Panc1 (cell line): ENCODE data around the gene FUT3. TPM values are rescaled to one million over a fixed set of nuclear protein-coding genes. Genes with fewer than 3 reads are reported as not detected.

ENCODE experiments used
- ATAC-seq: fragments of 200-7000 bp; cut with Tn5 transposase; 2 replicates; pipeline ENCODE4 v1.9.1; 2020; ENCODE audit warnings: mild to moderate bottlenecking, moderate library complexity
- BruUV-seq: library from RNA; stranded (reverse); fragments of 400-500 nt; replicated peaks from 2 replicates; lab custom pipeline; 2021; lab: Mats Ljungman, UMichigan
- CTCF ChIA-PET: fragments of 300-600 bp; sonication (Branson Sonifier 250); formaldehyde crosslinking; loops from one replicate; lab custom pipeline; 2022; ENCODE audit warnings: antibody characterized with exemption; lab: Charles Lee
- POLR2A ChIA-PET: fragments of 300-600 bp; sonication (Branson Sonifier 250); formaldehyde crosslinking; loops from one replicate; lab custom pipeline; 2022; ENCODE audit warnings: antibody characterized with exemption; lab: Charles Lee
- DNase-seq: peaks from one replicate; pipeline ENCODE4 v3.0.0-alpha.2; 2010; ENCODE audit warnings: low read depth, low spot score
- H3K27ac ChIP-seq: 2 replicates; pipeline ENCODE4 v1.5.1; 2011; ENCODE audit warnings: mild to moderate bottlenecking, low read length, inconsistent platforms
- H3K27me3 ChIP-seq: fragments of 200-500 bp; sonication (Bioruptor generic); 2 replicates; pipeline ENCODE4 v1.6.0; 2014; ENCODE audit warnings: low read length, inconsistent platforms; ENCODE audit not compliant: control insufficient read depth, insufficient read depth
- H3K36me3 ChIP-seq: fragments of 200-500 bp; sonication (Bioruptor generic); 2 replicates; pipeline ENCODE4 v1.5.1; 2014; ENCODE audit warnings: inconsistent platforms, mild to moderate bottlenecking, low read length, moderate library complexity; ENCODE audit not compliant: control insufficient read depth, insufficient read depth
- H3K4me1 ChIP-seq: 2 replicates; pipeline ENCODE4 v1.5.1; 2011; ENCODE audit warnings: inconsistent platforms, mild to moderate bottlenecking, low read length, moderate library complexity; ENCODE audit not compliant: control insufficient read depth, insufficient read depth
- H3K4me3 ChIP-seq, 2 experiments: 2 replicates each; pipeline ENCODE4 v1.5.1; 2011 to 2012; ENCODE audit warnings: low read depth in 2 of 2, low read length in 2 of 2, mild to moderate bottlenecking in 2 of 2, inconsistent platforms in 1 of 2, moderate library complexity in 1 of 2
- H3K9me3 ChIP-seq: fragments of 200-500 bp; sonication (Bioruptor generic); 2 replicates; pipeline ENCODE4 v1.5.1; 2014; ENCODE audit warnings: low read depth, mild to moderate bottlenecking, inconsistent platforms, low read length, moderate library complexity; ENCODE audit not compliant: control insufficient read depth, insufficient read depth
- CTCF ChIP-seq: fragments of 450-650 bp; IDR thresholded peaks from 2 replicates; pipeline ENCODE4 v1.5.1; 2017; ENCODE audit warnings: mild to moderate bottlenecking
- POLR2AphosphoS5 ChIP-seq: IDR thresholded peaks from 2 replicates; pipeline ENCODE4 v1.6.1; 2012; ENCODE audit warnings: mild to moderate bottlenecking, low read depth, low read length, moderate library complexity
- SIN3A ChIP-seq: IDR thresholded peaks from 2 replicates; pipeline ENCODE4 v1.6.1; 2012; ENCODE audit warnings: low read depth, mild to moderate bottlenecking, low read length, moderate library complexity, borderline replicate concordance; ENCODE audit not compliant: insufficient read depth
- TCF7L2 ChIP-seq: IDR thresholded peaks from 2 replicates; pipeline ENCODE4 v1.6.1; 2011; ENCODE audit warnings: mild to moderate bottlenecking, low read depth, low read length, inconsistent platforms
- in situ Hi-C: cut with HindIII; loops from 2 replicates; pipeline ENCODE4 v1.10.0; 2016; ENCODE audit warnings: low sequenced_read_pairs, low pct_unique_long_range_greater_than_20kb
- intact Hi-C: fragments of 100-400 bp; cut with micrococcal nuclease; formaldehyde crosslinking; loops from one replicate; pipeline ENCODE4 v1.10.0; 2022; ENCODE audit not compliant: unreplicated experiment
- total RNA-seq: library from RNA; stranded (reverse); gene quantifications from one replicate; pipeline ENCODE4 v1.2.1, GENCODE V29; 2021; ENCODE audit not compliant: unreplicated experiment
- TF ChIP-seq, protein P1 (sequence below), 2 experiments: IDR thresholded peaks; 2 replicates each; pipeline ENCODE4 v1.6.1; 2011 to 2012; ENCODE audit warnings: low read depth in 2 of 2, control low read depth in 1 of 2, low read length in 1 of 2, mild to moderate bottlenecking in 1 of 2, moderate library complexity in 1 of 2; ENCODE audit not compliant: insufficient read depth in 1 of 2

FUT3 gene
- total RNA-seq, 1 experiment from 2014 or later, result 0.36 TPM

DNA sequence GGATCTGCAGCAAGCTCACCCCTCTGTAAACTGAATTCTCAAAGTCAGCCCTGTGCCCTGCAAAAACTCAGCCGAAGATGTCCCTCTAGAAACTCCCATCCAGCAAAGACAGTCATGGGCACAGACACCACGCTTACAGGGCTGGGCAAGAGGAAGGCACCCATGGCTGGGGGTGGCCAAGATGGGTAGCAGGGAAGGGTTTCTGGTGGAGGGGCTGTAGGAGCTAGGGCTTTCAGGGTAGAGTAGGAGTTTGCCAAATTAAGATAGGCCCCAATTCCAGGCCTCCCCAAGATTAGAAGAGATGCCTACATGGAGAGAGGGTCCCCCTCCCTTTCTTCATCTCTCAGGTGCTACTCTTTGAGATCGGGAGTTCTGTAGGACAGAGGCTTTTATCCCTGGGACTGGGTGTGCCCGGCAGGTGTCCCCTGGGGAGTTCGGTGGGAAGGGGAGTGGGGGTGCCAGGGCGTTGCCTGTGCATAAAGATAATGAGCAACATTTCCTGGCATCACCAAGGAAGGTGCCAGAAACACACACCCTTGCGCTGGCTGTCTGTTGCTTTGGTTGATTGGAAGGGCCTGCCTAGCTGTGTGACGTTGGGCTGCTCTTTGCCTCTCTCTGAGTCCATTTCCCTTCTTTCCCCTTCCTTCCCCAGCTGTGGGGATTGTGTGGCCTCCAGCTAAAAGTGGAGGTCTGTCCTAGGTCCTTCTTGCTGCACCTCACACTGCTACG lies 37.0 kb downstream of the FUT3 start:
- no peaks in the 10 kb centered on the region for H3K36me3 ChIP-seq
- ChIA-PET POLR2A (no interaction called here), CTCF (no interaction called here)
- intact Hi-C loops (no loop called here), in situ Hi-C loops (no loop called here)
- H3K4me1 ChIP-seq, result no peaks in the 10 kb centered on the region
- DNase-seq (no peak), ATAC-seq (no peak)
- no TSS peak for BruUV-seq
- no peaks in the 10 kb centered on the region for H3K9me3 ChIP-seq
- H3K27ac ChIP-seq, result no peak overlapping the region
- no peak for TF ChIP-seq POLR2AphosphoS5
- TF ChIP-seq, protein P1, sequence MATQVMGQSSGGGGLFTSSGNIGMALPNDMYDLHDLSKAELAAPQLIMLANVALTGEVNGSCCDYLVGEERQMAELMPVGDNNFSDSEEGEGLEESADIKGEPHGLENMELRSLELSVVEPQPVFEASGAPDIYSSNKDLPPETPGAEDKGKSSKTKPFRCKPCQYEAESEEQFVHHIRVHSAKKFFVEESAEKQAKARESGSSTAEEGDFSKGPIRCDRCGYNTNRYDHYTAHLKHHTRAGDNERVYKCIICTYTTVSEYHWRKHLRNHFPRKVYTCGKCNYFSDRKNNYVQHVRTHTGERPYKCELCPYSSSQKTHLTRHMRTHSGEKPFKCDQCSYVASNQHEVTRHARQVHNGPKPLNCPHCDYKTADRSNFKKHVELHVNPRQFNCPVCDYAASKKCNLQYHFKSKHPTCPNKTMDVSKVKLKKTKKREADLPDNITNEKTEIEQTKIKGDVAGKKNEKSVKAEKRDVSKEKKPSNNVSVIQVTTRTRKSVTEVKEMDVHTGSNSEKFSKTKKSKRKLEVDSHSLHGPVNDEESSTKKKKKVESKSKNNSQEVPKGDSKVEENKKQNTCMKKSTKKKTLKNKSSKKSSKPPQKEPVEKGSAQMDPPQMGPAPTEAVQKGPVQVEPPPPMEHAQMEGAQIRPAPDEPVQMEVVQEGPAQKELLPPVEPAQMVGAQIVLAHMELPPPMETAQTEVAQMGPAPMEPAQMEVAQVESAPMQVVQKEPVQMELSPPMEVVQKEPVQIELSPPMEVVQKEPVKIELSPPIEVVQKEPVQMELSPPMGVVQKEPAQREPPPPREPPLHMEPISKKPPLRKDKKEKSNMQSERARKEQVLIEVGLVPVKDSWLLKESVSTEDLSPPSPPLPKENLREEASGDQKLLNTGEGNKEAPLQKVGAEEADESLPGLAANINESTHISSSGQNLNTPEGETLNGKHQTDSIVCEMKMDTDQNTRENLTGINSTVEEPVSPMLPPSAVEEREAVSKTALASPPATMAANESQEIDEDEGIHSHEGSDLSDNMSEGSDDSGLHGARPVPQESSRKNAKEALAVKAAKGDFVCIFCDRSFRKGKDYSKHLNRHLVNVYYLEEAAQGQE (IDR thresholded peaks at IDR 0.05; ENCODE audit: insufficient read depth in 1 of 2, low read depth in 2 of 2, low read length in 1 of 2), result no peak
- TF ChIP-seq CTCF, result no peak
- TF ChIP-seq TCF7L2, result no peak
- no peak for TF ChIP-seq SIN3A
- H3K4me3 ChIP-seq, result no peak overlapping the region
- H3K27me3 ChIP-seq, result no peaks in the 10 kb centered on the region

GRCh38 chr19:5811117-5811516 lies 40.1 kb downstream of the FUT3 start:
- BruUV-seq, result no TSS peak

More at GRCh38 chr19:5811117-5811516, 40.1 kb downstream of the FUT3 start:
- intact Hi-C loops (no loop called here), in situ Hi-C loops (no loop called here)
- CTCF ChIA-PET, result no interaction called here
- no peaks in the 10 kb centered on the region for H3K9me3 ChIP-seq
- TF ChIP-seq, protein P1 (IDR thresholded peaks at IDR 0.05; ENCODE audit: insufficient read depth in 1 of 2, low read depth in 2 of 2, low read length in 1 of 2), result no peak
- TF ChIP-seq CTCF, result no peak
- no peak for TF ChIP-seq SIN3A
- TF ChIP-seq POLR2AphosphoS5, result no peak
- TF ChIP-seq TCF7L2, result no peak
- H3K4me3 ChIP-seq, result no peak overlapping the region
- POLR2A ChIA-PET, result no interaction called here
- no peaks in the 10 kb centered on the region for H3K4me1 ChIP-seq
- ATAC-seq (no peak), DNase-seq (no peak)
- no peaks in the 10 kb centered on the region for H3K36me3 ChIP-seq
- no peaks in the 10 kb centered on the region for H3K27me3 ChIP-seq
- H3K27ac ChIP-seq, result no peak overlapping the region
